B cell (primary cell): ENCODE results near the gene SMARCD1.

Experiments used
- CTCF ChIP-seq: fragments of 200-600 bp; IDR thresholded peaks from one replicate; pipeline ENCODE4 v1.8.0; 2022; ENCODE audit warnings: antibody characterized with exemption, mild to moderate bottlenecking
- EZH2 ChIP-seq: IDR thresholded peaks from 2 replicates; pipeline ENCODE4 v1.6.1; 2012; ENCODE audit warnings: borderline replicate concordance, low read depth, mild to moderate bottlenecking, moderate library complexity, low read length; ENCODE audit not compliant: insufficient read depth, poor library complexity, severe bottlenecking

- TF ChIP-seq CTCF (no peak), EZH2 (no peak)
These were observed 15.6 kb upstream of the SMARCD1 start for GRCh38 chr12:50069539-50069938.
